Measurements from ENCODE around the gene SIGLECL1.

DNA sequence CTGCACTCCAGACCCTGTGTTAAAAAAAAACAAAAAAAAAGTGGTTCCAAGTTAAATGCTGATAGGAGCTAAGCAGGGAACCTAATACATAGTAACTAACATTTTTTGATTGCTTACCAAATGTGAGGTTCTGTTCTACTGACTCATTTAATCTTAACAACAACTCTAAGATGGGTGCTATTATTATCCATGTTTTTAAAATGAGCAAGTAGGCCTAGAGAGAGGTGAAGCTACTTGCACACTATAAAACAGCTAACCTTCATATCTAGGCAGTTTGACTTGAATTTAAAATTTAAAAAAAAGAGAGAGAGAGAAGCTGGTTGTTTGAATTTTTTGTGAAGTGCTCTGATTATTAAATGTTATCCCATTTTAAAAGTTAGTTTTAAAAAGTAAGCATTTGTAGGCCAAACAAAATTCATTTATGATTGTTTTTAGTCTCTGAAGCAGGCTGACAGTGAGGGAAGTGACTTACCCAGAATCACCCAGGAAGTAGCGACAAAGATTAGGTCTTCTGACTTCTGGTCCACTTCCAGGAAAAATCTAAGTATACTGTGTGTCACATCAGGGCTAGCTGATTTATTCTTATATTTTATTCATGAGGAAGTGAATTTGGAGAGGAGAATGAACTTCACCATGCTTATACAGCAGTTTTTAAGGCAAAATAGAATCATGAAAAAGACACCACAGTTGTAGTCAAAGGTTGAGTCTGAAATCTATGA lies 2.4 kb downstream of the SIGLECL1 start:
- TF ChIP-seq, protein P1, sequence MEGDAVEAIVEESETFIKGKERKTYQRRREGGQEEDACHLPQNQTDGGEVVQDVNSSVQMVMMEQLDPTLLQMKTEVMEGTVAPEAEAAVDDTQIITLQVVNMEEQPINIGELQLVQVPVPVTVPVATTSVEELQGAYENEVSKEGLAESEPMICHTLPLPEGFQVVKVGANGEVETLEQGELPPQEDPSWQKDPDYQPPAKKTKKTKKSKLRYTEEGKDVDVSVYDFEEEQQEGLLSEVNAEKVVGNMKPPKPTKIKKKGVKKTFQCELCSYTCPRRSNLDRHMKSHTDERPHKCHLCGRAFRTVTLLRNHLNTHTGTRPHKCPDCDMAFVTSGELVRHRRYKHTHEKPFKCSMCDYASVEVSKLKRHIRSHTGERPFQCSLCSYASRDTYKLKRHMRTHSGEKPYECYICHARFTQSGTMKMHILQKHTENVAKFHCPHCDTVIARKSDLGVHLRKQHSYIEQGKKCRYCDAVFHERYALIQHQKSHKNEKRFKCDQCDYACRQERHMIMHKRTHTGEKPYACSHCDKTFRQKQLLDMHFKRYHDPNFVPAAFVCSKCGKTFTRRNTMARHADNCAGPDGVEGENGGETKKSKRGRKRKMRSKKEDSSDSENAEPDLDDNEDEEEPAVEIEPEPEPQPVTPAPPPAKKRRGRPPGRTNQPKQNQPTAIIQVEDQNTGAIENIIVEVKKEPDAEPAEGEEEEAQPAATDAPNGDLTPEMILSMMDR (IDR thresholded peaks at IDR 0.05; ENCODE audit: insufficient read depth, low read length, poor library complexity, severe bottlenecking) = no peak
- TF ChIP-seq EZH2phosphoT487 (conservative IDR thresholded peaks at IDR 0.05; ENCODE audit: low read length) = no peak
